ENCODE results near the gene ACOT8. TPM values are rescaled to one million over a fixed set of nuclear protein-coding genes. Genes with fewer than 3 reads are reported as not detected.

The ACOT8 gene
- total RNA-seq, 3 donors from 2014 or later (not counting 1 experiment from before 2014, with no cell fraction given), result 30.5 to 35.4 (median 31.7) TPM

- H3K4me3 ChIP-seq (ENCODE audit: low read length), result no peak overlapping the region
- DNase-seq (no peak), ATAC-seq (no peak)
- TF ChIP-seq, protein P1, sequence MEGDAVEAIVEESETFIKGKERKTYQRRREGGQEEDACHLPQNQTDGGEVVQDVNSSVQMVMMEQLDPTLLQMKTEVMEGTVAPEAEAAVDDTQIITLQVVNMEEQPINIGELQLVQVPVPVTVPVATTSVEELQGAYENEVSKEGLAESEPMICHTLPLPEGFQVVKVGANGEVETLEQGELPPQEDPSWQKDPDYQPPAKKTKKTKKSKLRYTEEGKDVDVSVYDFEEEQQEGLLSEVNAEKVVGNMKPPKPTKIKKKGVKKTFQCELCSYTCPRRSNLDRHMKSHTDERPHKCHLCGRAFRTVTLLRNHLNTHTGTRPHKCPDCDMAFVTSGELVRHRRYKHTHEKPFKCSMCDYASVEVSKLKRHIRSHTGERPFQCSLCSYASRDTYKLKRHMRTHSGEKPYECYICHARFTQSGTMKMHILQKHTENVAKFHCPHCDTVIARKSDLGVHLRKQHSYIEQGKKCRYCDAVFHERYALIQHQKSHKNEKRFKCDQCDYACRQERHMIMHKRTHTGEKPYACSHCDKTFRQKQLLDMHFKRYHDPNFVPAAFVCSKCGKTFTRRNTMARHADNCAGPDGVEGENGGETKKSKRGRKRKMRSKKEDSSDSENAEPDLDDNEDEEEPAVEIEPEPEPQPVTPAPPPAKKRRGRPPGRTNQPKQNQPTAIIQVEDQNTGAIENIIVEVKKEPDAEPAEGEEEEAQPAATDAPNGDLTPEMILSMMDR (IDR thresholded peaks at IDR 0.05), result no peak
- Mint-ChIP-seq H3K27me3 (ENCODE audit: low read depth in 2 of 2) (no peaks in the 10 kb centered on the region), H3K27ac (peak overlapping the region; percentile 61 to 70), H3K4me3 (no peak overlapping the region), H3K36me3 (no peaks in the 10 kb centered on the region), H3K9me3 (no peaks in the 10 kb centered on the region), H3K4me1 (peaks cover 11 to 18% of the 10 kb centered on the region in 2 donors)
- H3K36me3 ChIP-seq (ENCODE audit: control insufficient read depth, insufficient read depth, low read length), result peaks cover 41% of the 10 kb centered on the region
- H3K4me1 ChIP-seq (ENCODE audit: control insufficient read depth, insufficient read depth, low read length), result peaks cover 11% of the 10 kb centered on the region
- WGBS (ENCODE audit: insufficient coverage), result 95% methylated on average over 8 of the region's 10 CpGs
- H3K27ac ChIP-seq (ENCODE audit: low read length), result peak overlapping the region; percentile 22
- no peaks in the 10 kb centered on the region for H3K9me3 ChIP-seq (ENCODE audit: control insufficient read depth, insufficient read depth, low read length)
- H3K27me3 ChIP-seq (ENCODE audit: control insufficient read depth, insufficient read depth, low read length), result no peaks in the 10 kb centered on the region
- intact Hi-C loops (cut with micrococcal nuclease), result no loop called here
Observed at GRCh38 chr20:45841407-45842129, 15.6 kb downstream of the ACOT8 start.

- peaks cover 35% of the 10 kb centered on the region for H3K36me3 ChIP-seq (ENCODE audit: control insufficient read depth, insufficient read depth, low read length)
- WGBS (ENCODE audit: insufficient coverage), result 96% methylated on average over 25 of the region's 25 CpGs
Observed at GRCh38 chr20:45840700-45841198, 16.4 kb downstream of the ACOT8 start.

GRCh38 chr20:45836841-45837240 is 20.4 kb downstream of the ACOT8 start:
- H3K4me3 Mint-ChIP-seq, result no peak overlapping the region
- peaks cover 3% of the 10 kb centered on the region for H3K36me3 ChIP-seq (ENCODE audit: control insufficient read depth, insufficient read depth, low read length)
- TF ChIP-seq, protein P1 (IDR thresholded peaks at IDR 0.05), result no peak
- ATAC-seq (no peak), DNase-seq (no peak)
- H3K27ac Mint-ChIP-seq, result no peak overlapping the region
- H3K4me1 ChIP-seq (ENCODE audit: control insufficient read depth, insufficient read depth, low read length), result peaks cover 23% of the 10 kb centered on the region
- peaks cover 0 to 2% of the 10 kb centered on the region in 2 donors for H3K27me3 Mint-ChIP-seq (ENCODE audit: low read depth in 2 of 2)
- H3K4me3 ChIP-seq (ENCODE audit: low read length), result no peak overlapping the region
- peaks cover 7 to 12% of the 10 kb centered on the region in 2 donors for H3K4me1 Mint-ChIP-seq
- no peaks in the 10 kb centered on the region for H3K9me3 Mint-ChIP-seq
- intact Hi-C loops (cut with micrococcal nuclease), result no loop called here
- no peaks in the 10 kb centered on the region for H3K9me3 ChIP-seq (ENCODE audit: control insufficient read depth, insufficient read depth, low read length)
- H3K27ac ChIP-seq (ENCODE audit: low read length), result no peak overlapping the region
- H3K27me3 ChIP-seq (ENCODE audit: control insufficient read depth, insufficient read depth, low read length), result no peaks in the 10 kb centered on the region
- H3K36me3 Mint-ChIP-seq, result no peaks in the 10 kb centered on the region
- WGBS (ENCODE audit: insufficient coverage), result 100% methylated on average over 1 of the region's 1 CpG

More at GRCh38 chr20:45840700-45841198, 16.4 kb downstream of the ACOT8 start:
- no peak for ATAC-seq
- Mint-ChIP-seq H3K4me3 (no peak overlapping the region), H3K36me3 (no peaks in the 10 kb centered on the region), H3K4me1 (peaks cover 11 to 18% of the 10 kb centered on the region in 2 donors), H3K27ac (peak overlapping the region in 1 of 2 donors; percentile 70), H3K9me3 (no peaks in the 10 kb centered on the region), H3K27me3 (ENCODE audit: low read depth in 2 of 2) (no peaks in the 10 kb centered on the region)
- Histone ChIP-seq H3K4me3 (ENCODE audit: low read length) (no peak overlapping the region), H3K27ac (ENCODE audit: low read length) (no peak overlapping the region), H3K27me3 (ENCODE audit: control insufficient read depth, insufficient read depth, low read length) (no peaks in the 10 kb centered on the region), H3K9me3 (ENCODE audit: control insufficient read depth, insufficient read depth, low read length) (no peaks in the 10 kb centered on the region), H3K4me1 (ENCODE audit: control insufficient read depth, insufficient read depth, low read length) (peaks cover 11% of the 10 kb centered on the region)
- intact Hi-C loops (cut with micrococcal nuclease), result no loop called here
- TF ChIP-seq, protein P1 (IDR thresholded peaks at IDR 0.05), result no peak
- DNase-seq, result no peak

Measured in natural killer cell (primary cell).